H9 (cell line): Measurements from ENCODE around the gene DAAM2. TPM values are rescaled to one million over a fixed set of nuclear protein-coding genes. Genes with fewer than 3 reads are reported as not detected.

Experiments used
- DNase-seq: peaks from one replicate; pipeline ENCODE4 v3.0.0-alpha.2; 2017
- H2AFZ ChIP-seq: one replicate; pipeline ENCODE4 v1.6.1; 2013; ENCODE audit warnings: mild to moderate bottlenecking, low read length, control low read depth, moderate library complexity
- H2AK5ac ChIP-seq: 2 replicates; pipeline ENCODE4 v1.6.1; 2013; ENCODE audit warnings: low read length, control low read depth, mixed read lengths; ENCODE audit not compliant: insufficient read length
- H2BK120ac ChIP-seq: one replicate; pipeline ENCODE4 v1.6.1; 2013; ENCODE audit warnings: low read depth, mild to moderate bottlenecking, low read length, control low read depth, inconsistent platforms; ENCODE audit not compliant: poor library complexity, severe bottlenecking
- H2BK12ac ChIP-seq: 2 replicates; pipeline ENCODE4 v1.6.1; 2013; ENCODE audit warnings: low read length, control low read depth, mixed read lengths, low read depth; ENCODE audit not compliant: insufficient read length
- H2BK15ac ChIP-seq: 2 replicates; pipeline ENCODE4 v1.6.1; 2013; ENCODE audit warnings: low read depth, low read length, control low read depth
- H2BK20ac ChIP-seq: one replicate; pipeline ENCODE4 v1.6.1; 2013; ENCODE audit warnings: low read depth, mild to moderate bottlenecking, low read length, control low read depth, inconsistent platforms; ENCODE audit not compliant: poor library complexity, severe bottlenecking
- H2BK5ac ChIP-seq: 2 replicates; pipeline ENCODE4 v1.6.1; 2013; ENCODE audit warnings: low read length, control low read depth, mixed read lengths; ENCODE audit not compliant: insufficient read length
- H3K14ac ChIP-seq: 2 replicates; pipeline ENCODE4 v1.6.1; 2013; ENCODE audit warnings: low read length, control low read depth; ENCODE audit not compliant: insufficient read depth
- H3K18ac ChIP-seq: 2 replicates; pipeline ENCODE4 v1.6.1; 2013; ENCODE audit warnings: low read depth, mild to moderate bottlenecking, mixed read lengths, low read length, control low read depth; ENCODE audit not compliant: insufficient read length
- H3K23ac ChIP-seq: 2 replicates; pipeline ENCODE4 v1.6.1; 2013; ENCODE audit warnings: low read length, control low read depth, mixed read lengths, low read depth; ENCODE audit not compliant: insufficient read length
- H3K23me2 ChIP-seq: 2 replicates; pipeline ENCODE4 v1.6.1; 2013; ENCODE audit warnings: low read depth, mild to moderate bottlenecking, mixed read lengths, low read length, control low read depth; ENCODE audit not compliant: insufficient read length, poor library complexity, severe bottlenecking
- H3K27ac ChIP-seq: 2 replicates; pipeline ENCODE4 v1.5.1; 2013; ENCODE audit warnings: low read length, control low read depth, mixed read lengths, low read depth; ENCODE audit not compliant: insufficient read length
- H3K27me3 ChIP-seq: 2 replicates; pipeline ENCODE4 v1.6.1; 2013; ENCODE audit warnings: low read length, control low read depth, inconsistent platforms; ENCODE audit not compliant: insufficient read depth
- H3K4ac ChIP-seq: 2 replicates; pipeline ENCODE4 v1.6.1; 2013; ENCODE audit warnings: low read depth, mild to moderate bottlenecking, control low read depth, inconsistent platforms, low read length, moderate library complexity
- H3K4me1 ChIP-seq: 2 replicates; pipeline ENCODE4 v1.6.1; 2013; ENCODE audit warnings: low read length, control low read depth, inconsistent platforms; ENCODE audit not compliant: insufficient read depth
- H3K4me2 ChIP-seq: 2 replicates; pipeline ENCODE4 v1.6.1; 2013; ENCODE audit warnings: low read length, control low read depth, mixed read lengths; ENCODE audit not compliant: insufficient read length, insufficient read depth
- H3K56ac ChIP-seq: 2 replicates; pipeline ENCODE4 v1.6.1; 2013; ENCODE audit warnings: low read depth, mild to moderate bottlenecking, mixed read lengths, low read length, control low read depth; ENCODE audit not compliant: insufficient read length
- H3K79me1 ChIP-seq: 2 replicates; pipeline ENCODE4 v1.6.1; 2013; ENCODE audit warnings: low read depth, mild to moderate bottlenecking, moderate library complexity, low read length, control low read depth, inconsistent platforms; ENCODE audit not compliant: insufficient read depth, poor library complexity, severe bottlenecking
- H3K79me2 ChIP-seq: 2 replicates; pipeline ENCODE4 v1.6.1; 2013; ENCODE audit warnings: low read length, control low read depth, inconsistent platforms; ENCODE audit not compliant: insufficient read depth
- H3K9ac ChIP-seq: 2 replicates; pipeline ENCODE4 v1.6.1; 2013; ENCODE audit warnings: low read length, control low read depth, mixed read lengths; ENCODE audit not compliant: insufficient read length; ENCODE audit errors: extremely low read depth
- H3K9me3 ChIP-seq: one replicate; pipeline ENCODE4 v1.6.1; 2013; ENCODE audit warnings: low read depth, low read length, inconsistent platforms; ENCODE audit not compliant: control insufficient read depth
- H3T11ph ChIP-seq: one replicate; pipeline ENCODE4 v1.6.1; 2013; ENCODE audit warnings: mild to moderate bottlenecking, low read length, control low read depth, inconsistent platforms
- H4K20me1 ChIP-seq: one replicate; pipeline ENCODE4 v1.6.1; 2013; ENCODE audit not compliant: control insufficient read depth, insufficient read length, insufficient read depth
- H4K5ac ChIP-seq: 2 replicates; pipeline ENCODE4 v1.6.1; 2013; ENCODE audit warnings: low read depth, mild to moderate bottlenecking, mixed read lengths, low read length, control low read depth; ENCODE audit not compliant: insufficient read length
- H4K8ac ChIP-seq: replicated peaks from 2 replicates; pipeline ENCODE4 v1.6.1; 2013; ENCODE audit warnings: low read length, control low read depth, mixed read lengths, low read depth; ENCODE audit not compliant: insufficient read length
- H4K91ac ChIP-seq: 2 replicates; pipeline ENCODE4 v1.6.1; 2013; ENCODE audit warnings: low read depth, mild to moderate bottlenecking, moderate library complexity, mixed read lengths, low read length, control low read depth; ENCODE audit not compliant: insufficient read length
- H3K27ac Mint-ChIP-seq, 3 experiments: 2 replicates in 2 of 3; 3 replicates in 1 of 3; pipeline ENCODE4 v1.8.0; 2020 to 2021; ENCODE audit warnings: mixed read lengths in 3 of 3, mild to moderate bottlenecking in 1 of 3, moderate library complexity in 1 of 3
- H3K27me3 Mint-ChIP-seq: 2 replicates; pipeline ENCODE4 v1.8.0; 2021; ENCODE audit warnings: low read depth, mild to moderate bottlenecking, moderate library complexity, mixed read lengths
- H3K36me3 Mint-ChIP-seq, 3 experiments: 2 replicates in 2 of 3; 3 replicates in 1 of 3; pipeline ENCODE4 v1.8.0; 2020 to 2021; ENCODE audit warnings: low read depth in 3 of 3, mixed read lengths in 3 of 3; ENCODE audit not compliant: insufficient read depth in 1 of 3
- H3K4me1 Mint-ChIP-seq, 2 experiments: 2 replicates each; pipeline ENCODE4 v1.8.0; 2020; ENCODE audit warnings: mixed read lengths in 2 of 2
- H3K4me3 Mint-ChIP-seq, 2 experiments: 2 replicates in 1 of 2; 3 replicates in 1 of 2; pipeline ENCODE4 v1.8.0; 2020 to 2021; ENCODE audit warnings: mild to moderate bottlenecking in 2 of 2, mixed read lengths in 2 of 2, moderate library complexity in 1 of 2
- H3K9me3 Mint-ChIP-seq, 2 experiments: 2 replicates in 1 of 2; 3 replicates in 1 of 2; pipeline ENCODE4 v1.8.0; 2020; ENCODE audit warnings: mild to moderate bottlenecking in 2 of 2, mixed read lengths in 2 of 2, moderate library complexity in 1 of 2
- WGBS: extraction: QIAGEN DNeasy Blood & Tissue Kit; methylation state at CpG from one replicate; pipeline ENCODE4 v1.1.7; 2013; ENCODE audit warnings: missing lambda C conversion rate, low lambda C conversion rate, mixed read lengths; ENCODE audit not compliant: insufficient read length; ENCODE audit errors: extremely low coverage; 5-methylcytosine and 5-hydroxymethylcytosine counted together
- total RNA-seq: library from RNA; stranded (reverse); gene quantifications from 2 replicates; pipeline ENCODE4 v1.2.1, GENCODE V29; 2021
- TF ChIP-seq, protein P1 (sequence below): fragments of 200-600 bp; sonication (generic); conservative IDR thresholded peaks from 3 replicates; pipeline ENCODE4 v1.8.0; 2021; ENCODE audit warnings: antibody characterized with exemption, mild to moderate bottlenecking

The DAAM2 gene
- total RNA-seq, 1 experiment from 2014 or later: 1.1 TPM

DNA sequence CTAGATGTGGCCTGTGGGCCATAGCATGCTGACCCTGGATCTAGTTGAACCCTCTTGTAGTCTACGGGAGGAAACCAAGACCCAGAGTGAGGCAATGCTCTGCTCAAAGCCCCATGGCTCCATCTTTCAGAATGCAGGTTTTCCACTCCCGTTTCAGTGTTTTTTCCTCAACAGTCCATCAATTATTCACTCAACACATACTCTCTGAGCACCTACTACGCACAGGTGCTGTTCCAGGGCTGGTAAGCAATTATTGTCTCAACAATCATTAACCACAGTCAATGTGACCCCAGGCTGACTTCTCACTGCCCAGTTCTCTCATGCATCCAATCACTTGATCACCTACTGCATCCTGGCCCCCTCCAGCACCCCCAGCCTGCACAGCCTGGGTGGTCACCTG is 122.1 kb downstream of the DAAM2 start:
- TF ChIP-seq, protein P1, sequence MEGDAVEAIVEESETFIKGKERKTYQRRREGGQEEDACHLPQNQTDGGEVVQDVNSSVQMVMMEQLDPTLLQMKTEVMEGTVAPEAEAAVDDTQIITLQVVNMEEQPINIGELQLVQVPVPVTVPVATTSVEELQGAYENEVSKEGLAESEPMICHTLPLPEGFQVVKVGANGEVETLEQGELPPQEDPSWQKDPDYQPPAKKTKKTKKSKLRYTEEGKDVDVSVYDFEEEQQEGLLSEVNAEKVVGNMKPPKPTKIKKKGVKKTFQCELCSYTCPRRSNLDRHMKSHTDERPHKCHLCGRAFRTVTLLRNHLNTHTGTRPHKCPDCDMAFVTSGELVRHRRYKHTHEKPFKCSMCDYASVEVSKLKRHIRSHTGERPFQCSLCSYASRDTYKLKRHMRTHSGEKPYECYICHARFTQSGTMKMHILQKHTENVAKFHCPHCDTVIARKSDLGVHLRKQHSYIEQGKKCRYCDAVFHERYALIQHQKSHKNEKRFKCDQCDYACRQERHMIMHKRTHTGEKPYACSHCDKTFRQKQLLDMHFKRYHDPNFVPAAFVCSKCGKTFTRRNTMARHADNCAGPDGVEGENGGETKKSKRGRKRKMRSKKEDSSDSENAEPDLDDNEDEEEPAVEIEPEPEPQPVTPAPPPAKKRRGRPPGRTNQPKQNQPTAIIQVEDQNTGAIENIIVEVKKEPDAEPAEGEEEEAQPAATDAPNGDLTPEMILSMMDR: no peak
- WGBS: no CpG with 5 or more reads among the region's 3 CpGs

More for the DNA sequence above, 122.1 kb downstream of the DAAM2 start:
- no peak overlapping the region for H4K91ac ChIP-seq
- no peak overlapping the region for H4K8ac ChIP-seq
- no peaks in the 10 kb centered on the region for H3K4me1 ChIP-seq
- no peak overlapping the region for H2BK5ac ChIP-seq
- no peak overlapping the region for H2BK12ac ChIP-seq
- no peak overlapping the region for H2BK15ac ChIP-seq
- no peaks in the 10 kb centered on the region for H4K20me1 ChIP-seq
- H3K9me3 Mint-ChIP-seq: no peaks in the 10 kb centered on the region
- no peak for DNase-seq
- no peak overlapping the region for H3K23ac ChIP-seq
- no peak overlapping the region for H2BK120ac ChIP-seq
- no peak overlapping the region for H3K4me2 ChIP-seq
- no peaks in the 10 kb centered on the region for H3K23me2 ChIP-seq
- no peak overlapping the region for H4K5ac ChIP-seq
- H3T11ph ChIP-seq: no peak overlapping the region
- no peak overlapping the region for H3K9ac ChIP-seq
- H3K18ac ChIP-seq: no peak overlapping the region
- peaks cover 16 to 32% (median 22%) of the 10 kb centered on the region in 3 experiments; a peak in 6 of 7 replicates for H3K36me3 Mint-ChIP-seq
- H3K4me1 Mint-ChIP-seq: peaks cover 8 to 14% of the 10 kb centered on the region in 2 experiments
- no peak overlapping the region for H3K27ac ChIP-seq
- H3K27me3 ChIP-seq: no peaks in the 10 kb centered on the region
- H2AK5ac ChIP-seq: no peak overlapping the region
- no peak overlapping the region for H2AFZ ChIP-seq
- no peak overlapping the region for H3K4me3 Mint-ChIP-seq
- no peak overlapping the region for H3K27ac Mint-ChIP-seq
- no peaks in the 10 kb centered on the region for H3K9me3 ChIP-seq
- H3K14ac ChIP-seq: no peak overlapping the region
- H3K79me2 ChIP-seq: no peaks in the 10 kb centered on the region; the same call in 1 of the 2 replicates
- H3K56ac ChIP-seq: no peak overlapping the region
- H2BK20ac ChIP-seq: no peak overlapping the region
- no peak overlapping the region for H3K4ac ChIP-seq
- H3K27me3 Mint-ChIP-seq: no peaks in the 10 kb centered on the region
- no peaks in the 10 kb centered on the region for H3K79me1 ChIP-seq
